Left lung (tissue), 10 donors: Measurements from ENCODE around the gene SP140. TPM values are rescaled to one million over a fixed set of nuclear protein-coding genes. Genes with fewer than 3 reads are reported as not detected.
"Not testable (repeated sequence)": the region's sequence is repeated elsewhere in the genome, so short reads cannot be mapped to it uniquely, and the experiment has no call there.

Experiments used
- ATAC-seq: fragments of 200-7000 bp; cut with Tn5 transposase; one replicate; pipeline ENCODE4 v1.9.1; 2020; ENCODE audit warnings: moderate library complexity
- DNase-seq, 4 donors: peaks; one replicate each; pipeline ENCODE4 v3.0.0-alpha.2; 2013 to 2020
- H3K27ac ChIP-seq, 2 donors: fragments of 200-600 bp; sonication (generic) in 1 of 2; one replicate each; pipeline versions ENCODE4 v1.5.0 to v1.8.0; 2020 to 2021
- H3K27me3 ChIP-seq, 2 donors: fragments of 200-600 bp; sonication (generic) in 1 of 2; one replicate each; pipeline versions ENCODE4 v1.5.0 to v1.8.0; 2020 to 2021
- H3K36me3 ChIP-seq, 2 donors: fragments of 200-600 bp; sonication (generic) in 1 of 2; one replicate each; pipeline versions ENCODE4 v1.5.0 to v1.8.0; 2020 to 2021
- H3K4me1 ChIP-seq, 2 donors: fragments of 200-600 bp; one replicate each; pipeline ENCODE4 v1.8.0; 2021
- H3K4me3 ChIP-seq, 2 donors: fragments of 200-600 bp; sonication (generic) in 1 of 2; one replicate each; pipeline versions ENCODE4 v1.5.0 to v1.8.0; 2020 to 2021; ENCODE audit warnings: mild to moderate bottlenecking in 1 of 2
- H3K9me3 ChIP-seq, 2 donors: fragments of 200-600 bp; sonication (generic) in 1 of 2; one replicate each; pipeline versions ENCODE4 v1.5.0 to v1.8.0; 2020 to 2021
- intact Hi-C, 2 donors: fragments of 100-400 bp; cut with DNase I; formaldehyde crosslinking; loops; one replicate each; pipeline versions ENCODE4 v1.11.2 to v1.14.2; 2022
- polyA plus RNA-seq, 6 donors: library from polyadenylated mRNA; unstranded; fragments of 120-200 nt; gene quantifications; one replicate each; pipeline ENCODE4 v1.2.1, GENCODE V29; 2013; ENCODE audit not compliant: insufficient read length in 6 of 6
- total RNA-seq, 2 donors: library from RNA; stranded (reverse); fragmentation: NEBNext Ultra II Directional; extraction: Animal tissue kit (Norgen Biotek cat#: 25700); gene quantifications; one replicate each; pipeline ENCODE4 v1.2.1, GENCODE V29; 2021
- TF ChIP-seq, protein P1 (sequence below), 2 donors: fragments of 200-600 bp; sonication (generic) in 1 of 2; IDR thresholded peaks; one replicate each; pipeline versions ENCODE4 v1.5.0 to v1.8.0; 2021; ENCODE audit warnings: antibody characterized with exemption in 2 of 2
- donor health status: DM: no; HTN: yes; CAD: no.
- donor health status: DM: no; HTN: no; CAD: no.

Gene SP140
- total and polyA plus RNA-seq, 8 donors, result 0.74 to 4.8 (median 1.3) TPM

DNA sequence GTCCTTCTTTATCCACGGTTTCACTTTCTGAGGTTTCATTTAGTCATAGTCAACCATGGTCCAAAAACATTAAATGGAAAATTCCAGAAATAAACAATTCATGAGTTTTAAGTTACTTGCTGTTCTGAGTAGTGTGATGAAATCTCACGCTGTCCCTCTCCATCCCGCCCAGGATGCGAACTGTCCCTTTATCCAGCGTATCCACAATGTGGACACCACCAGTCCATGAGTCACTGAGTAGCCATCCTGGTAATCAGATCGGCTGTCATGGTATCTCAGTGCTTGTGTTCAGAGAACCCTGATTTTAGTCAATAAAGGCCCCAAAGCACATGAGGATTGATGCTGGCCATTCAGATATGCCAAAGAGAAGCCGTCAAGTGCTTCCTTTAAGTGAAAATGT is 105.2 kb downstream of the SP140 start:
- Histone ChIP-seq H3K9me3 (no peaks in the 10 kb centered on the region), H3K36me3 (peaks cover 0 to 7% of the 10 kb centered on the region in 2 donors), H3K4me1 (peaks cover 9 to 54% of the 10 kb centered on the region in 2 donors), H3K4me3 (no peak overlapping the region), H3K27ac (no peak overlapping the region), H3K27me3 (no peaks in the 10 kb centered on the region)
- ATAC-seq (no peak), DNase-seq (no peak)
- intact Hi-C loops, result no loop called here
- TF ChIP-seq, protein P1, sequence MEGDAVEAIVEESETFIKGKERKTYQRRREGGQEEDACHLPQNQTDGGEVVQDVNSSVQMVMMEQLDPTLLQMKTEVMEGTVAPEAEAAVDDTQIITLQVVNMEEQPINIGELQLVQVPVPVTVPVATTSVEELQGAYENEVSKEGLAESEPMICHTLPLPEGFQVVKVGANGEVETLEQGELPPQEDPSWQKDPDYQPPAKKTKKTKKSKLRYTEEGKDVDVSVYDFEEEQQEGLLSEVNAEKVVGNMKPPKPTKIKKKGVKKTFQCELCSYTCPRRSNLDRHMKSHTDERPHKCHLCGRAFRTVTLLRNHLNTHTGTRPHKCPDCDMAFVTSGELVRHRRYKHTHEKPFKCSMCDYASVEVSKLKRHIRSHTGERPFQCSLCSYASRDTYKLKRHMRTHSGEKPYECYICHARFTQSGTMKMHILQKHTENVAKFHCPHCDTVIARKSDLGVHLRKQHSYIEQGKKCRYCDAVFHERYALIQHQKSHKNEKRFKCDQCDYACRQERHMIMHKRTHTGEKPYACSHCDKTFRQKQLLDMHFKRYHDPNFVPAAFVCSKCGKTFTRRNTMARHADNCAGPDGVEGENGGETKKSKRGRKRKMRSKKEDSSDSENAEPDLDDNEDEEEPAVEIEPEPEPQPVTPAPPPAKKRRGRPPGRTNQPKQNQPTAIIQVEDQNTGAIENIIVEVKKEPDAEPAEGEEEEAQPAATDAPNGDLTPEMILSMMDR (IDR thresholded peaks at IDR 0.05), result no peak

DNA sequence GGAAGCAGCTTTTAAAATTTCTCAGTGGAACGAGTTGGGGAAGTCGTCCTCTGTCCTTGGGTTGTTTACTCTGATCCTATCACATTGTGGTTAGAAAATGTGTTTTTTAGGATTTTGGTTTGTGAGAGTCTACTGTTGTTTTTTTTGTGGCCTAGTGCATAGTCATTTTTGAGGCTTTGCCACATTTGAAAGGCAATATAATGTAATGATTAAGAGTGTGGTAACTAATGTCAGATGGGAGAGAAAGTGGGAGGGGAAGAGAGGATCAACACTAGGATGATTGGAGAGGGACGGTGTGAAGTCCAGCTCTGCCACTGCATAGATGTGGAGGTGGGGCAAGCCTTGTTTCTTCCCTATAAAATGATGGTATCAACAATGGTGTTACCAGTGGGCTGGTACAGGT is 109.9 kb downstream of the SP140 start:
- Histone ChIP-seq H3K9me3 (no peaks in the 10 kb centered on the region), H3K36me3 (peaks cover 0 to 17% of the 10 kb centered on the region in 2 donors), H3K27me3 (no peaks in the 10 kb centered on the region), H3K4me1 (peaks cover 0 to 22% of the 10 kb centered on the region in 2 donors), H3K27ac (no peak overlapping the region), H3K4me3 (no peak overlapping the region)
- intact Hi-C loops, result no loop called here
- no peak for DNase-seq
- TF ChIP-seq, protein P1 (IDR thresholded peaks at IDR 0.05), result no peak
- no peak for ATAC-seq

DNA sequence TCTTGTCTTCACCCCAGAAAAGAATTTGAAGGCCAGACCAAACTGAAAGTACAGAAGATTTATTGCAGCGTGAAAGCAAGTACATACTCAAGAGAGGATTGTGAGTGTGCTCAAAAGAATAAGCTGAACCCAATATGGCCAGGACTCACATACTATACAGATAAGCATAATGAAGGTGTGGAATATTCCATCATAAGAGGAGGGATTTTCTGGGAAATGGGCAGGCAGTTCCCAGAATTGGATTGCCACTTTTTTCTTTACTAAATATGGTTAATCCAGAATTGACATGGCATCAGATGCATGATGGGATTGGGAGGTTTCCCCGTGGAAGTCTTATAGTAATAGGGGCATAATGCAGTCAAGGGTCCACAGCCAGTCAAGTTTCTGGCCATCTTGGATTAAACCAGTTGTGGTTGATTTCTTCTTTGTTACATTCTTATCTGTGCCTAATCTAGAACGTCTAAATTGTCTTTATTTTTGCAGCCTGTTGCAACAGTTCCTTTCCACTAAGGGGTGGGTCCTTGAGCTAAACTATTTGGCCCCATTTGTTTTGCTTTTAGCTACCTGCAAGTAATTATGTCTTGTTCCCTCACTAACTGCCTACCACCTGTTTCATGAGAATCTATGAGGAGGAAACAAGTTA is 110.4 kb downstream of the SP140 start:
- no peak overlapping the region for H3K4me3 ChIP-seq
- no peaks in the 10 kb centered on the region for H3K27me3 ChIP-seq
- ATAC-seq (no peak), DNase-seq (no peak)
- H3K4me1 ChIP-seq, result peaks cover 0 to 17% of the 10 kb centered on the region in 2 donors
- no peaks in the 10 kb centered on the region for H3K9me3 ChIP-seq
- H3K36me3 ChIP-seq, result peaks cover 0 to 17% of the 10 kb centered on the region in 2 donors
- TF ChIP-seq, protein P1 (IDR thresholded peaks at IDR 0.05), result no peak
- intact Hi-C loops, result no loop called here
- H3K27ac ChIP-seq, result no peak overlapping the region

DNA sequence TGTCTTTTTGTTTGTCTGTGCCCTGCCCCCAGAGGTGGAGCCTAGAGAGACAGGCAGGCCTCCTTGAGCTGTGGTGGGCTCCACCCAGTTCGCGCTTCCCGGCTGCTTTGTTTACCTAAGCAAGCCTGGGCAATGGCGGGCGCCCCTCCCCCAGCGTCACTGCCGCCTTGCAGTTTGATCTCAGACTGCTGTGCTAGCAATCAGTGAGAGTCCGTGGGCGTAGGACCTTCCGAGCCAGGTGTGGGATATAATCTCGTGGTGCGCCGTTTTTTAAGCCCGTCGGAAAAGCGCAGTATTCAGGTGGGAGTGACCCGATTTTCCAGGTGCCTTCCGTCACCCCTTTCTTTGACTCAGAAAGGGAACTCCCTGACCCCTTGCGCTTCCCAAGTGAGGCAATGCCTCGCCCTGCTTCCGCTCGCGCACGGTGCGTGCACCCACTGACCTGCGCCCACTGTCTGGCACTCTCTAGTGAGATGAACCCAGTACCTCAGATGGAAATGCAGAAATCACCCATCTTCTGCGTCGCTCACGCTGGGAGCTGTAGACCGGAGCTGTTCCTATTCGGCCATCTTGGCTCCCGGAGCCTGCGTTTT is 116.5 kb downstream of the SP140 start:
- H3K4me1 ChIP-seq, intact Hi-C loops, H3K4me3 ChIP-seq, H3K27me3 ChIP-seq, DNase-seq, H3K27ac ChIP-seq, ATAC-seq: not testable (repeated sequence)
- peaks cover 0 to 15% of the 10 kb centered on the region in 2 donors for H3K36me3 ChIP-seq
- H3K9me3 ChIP-seq, result peaks cover 0 to 11% of the 10 kb centered on the region in 2 donors

DNA sequence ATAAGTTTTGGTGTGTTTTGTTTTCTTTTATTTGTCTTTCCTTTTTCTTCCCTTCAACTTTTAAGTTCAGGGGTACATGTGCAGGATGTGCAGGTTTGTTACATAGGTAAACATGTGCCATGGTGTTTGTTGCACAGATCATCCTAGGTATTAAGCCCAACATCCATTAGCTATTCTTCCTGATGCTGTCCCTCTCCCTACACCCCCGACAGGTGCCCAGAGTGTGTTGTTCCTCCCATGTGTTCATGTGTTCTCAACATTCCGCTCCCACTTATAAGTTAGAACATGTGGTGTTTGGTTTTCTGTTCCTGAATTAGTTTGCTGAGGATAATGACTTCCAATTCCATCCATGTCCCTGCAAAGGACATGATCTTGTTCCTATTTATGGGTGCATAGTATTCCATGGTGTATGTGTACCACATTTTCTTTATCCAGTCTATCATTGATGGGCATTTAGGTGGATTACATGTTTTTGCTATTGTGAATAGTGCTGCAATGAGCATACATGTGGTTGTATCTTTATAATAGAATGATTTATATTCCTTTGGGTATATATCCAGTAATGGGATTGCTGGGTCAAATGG is 117.6 kb downstream of the SP140 start:
- H3K9me3 ChIP-seq, result peaks cover 0 to 11% of the 10 kb centered on the region in 2 donors
- DNase-seq, ATAC-seq, H3K27ac ChIP-seq, H3K4me1 ChIP-seq, H3K27me3 ChIP-seq, intact Hi-C loops, H3K4me3 ChIP-seq: not testable (repeated sequence)
- peaks cover 0 to 15% of the 10 kb centered on the region in 2 donors for H3K36me3 ChIP-seq

DNA sequence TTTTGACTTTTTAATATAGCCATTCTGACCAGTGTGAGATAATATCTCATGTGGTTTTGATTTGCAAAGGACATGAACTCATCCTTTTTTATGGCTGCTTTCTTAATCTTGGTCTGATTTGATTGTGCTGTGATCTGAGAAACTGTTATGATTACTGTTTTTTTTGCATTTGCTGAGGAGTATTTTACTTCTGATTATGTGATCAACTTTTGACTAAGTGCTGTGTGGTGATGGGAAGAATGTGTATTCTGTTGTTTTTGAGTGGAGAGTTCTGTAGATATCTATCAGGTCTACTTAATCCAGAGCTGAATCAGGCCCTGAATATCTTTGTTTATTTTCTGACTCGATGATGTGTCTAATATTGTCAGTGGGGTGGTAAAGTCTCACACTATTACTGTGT is 118.2 kb downstream of the SP140 start:
- ATAC-seq (no peak), DNase-seq (no peak)
- no peak overlapping the region for H3K27ac ChIP-seq
- peaks cover 0 to 15% of the 10 kb centered on the region in 2 donors for H3K36me3 ChIP-seq
- intact Hi-C loops, result no loop called here
- H3K9me3 ChIP-seq, result peaks cover 0 to 11% of the 10 kb centered on the region in 2 donors
- no peaks in the 10 kb centered on the region for H3K27me3 ChIP-seq
- no peak overlapping the region for H3K4me3 ChIP-seq
- TF ChIP-seq, protein P1 (IDR thresholded peaks at IDR 0.05), result no peak
- peaks cover 0 to 10% of the 10 kb centered on the region in 2 donors for H3K4me1 ChIP-seq
